ENCODE measurements around the gene TIMP2.

Gene TIMP2

GRCh38 chr17:78815696-78816095 is 109.5 kb downstream of the TIMP2 start:
- DNase-seq (ENCODE audit: low spot score) = no peak

GRCh38 chr17:78812855-78813254 is 112.3 kb downstream of the TIMP2 start:
- DNase-seq (ENCODE audit: low spot score) = no peak

DNA sequence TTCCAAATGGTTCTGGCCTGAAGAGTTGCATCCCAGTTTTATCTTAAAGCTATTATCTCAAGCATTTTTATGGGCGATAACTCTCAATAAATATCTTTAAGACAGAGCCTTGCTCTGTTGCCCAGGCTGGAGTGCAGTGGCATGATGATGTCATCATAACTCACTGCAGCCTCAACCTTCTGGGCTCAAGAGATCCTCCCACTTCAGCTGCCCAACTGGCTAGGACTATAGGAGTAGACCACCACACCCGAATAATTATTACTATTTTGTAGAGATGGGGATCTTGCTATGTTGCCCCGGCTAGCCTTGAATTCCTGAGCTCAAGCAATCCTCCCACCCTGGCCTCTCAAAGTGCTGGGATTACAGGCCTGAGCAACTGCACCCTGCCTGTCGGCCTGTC is 117.0 kb downstream of the TIMP2 start:
- DNase-seq (ENCODE audit: low spot score) = no peak

GRCh38 chr17:78806451-78806850 is 118.7 kb downstream of the TIMP2 start:
- no peak for DNase-seq (ENCODE audit: low spot score)

- DNase-seq (ENCODE audit: low spot score) = peak; percentile 89
Observed at GRCh38 chr17:78805301-78805700, 119.9 kb downstream of the TIMP2 start.

- peak; percentile 69 for DNase-seq (ENCODE audit: low spot score)
Observed at GRCh38 chr17:78804777-78805176, 120.4 kb downstream of the TIMP2 start.

DNA sequence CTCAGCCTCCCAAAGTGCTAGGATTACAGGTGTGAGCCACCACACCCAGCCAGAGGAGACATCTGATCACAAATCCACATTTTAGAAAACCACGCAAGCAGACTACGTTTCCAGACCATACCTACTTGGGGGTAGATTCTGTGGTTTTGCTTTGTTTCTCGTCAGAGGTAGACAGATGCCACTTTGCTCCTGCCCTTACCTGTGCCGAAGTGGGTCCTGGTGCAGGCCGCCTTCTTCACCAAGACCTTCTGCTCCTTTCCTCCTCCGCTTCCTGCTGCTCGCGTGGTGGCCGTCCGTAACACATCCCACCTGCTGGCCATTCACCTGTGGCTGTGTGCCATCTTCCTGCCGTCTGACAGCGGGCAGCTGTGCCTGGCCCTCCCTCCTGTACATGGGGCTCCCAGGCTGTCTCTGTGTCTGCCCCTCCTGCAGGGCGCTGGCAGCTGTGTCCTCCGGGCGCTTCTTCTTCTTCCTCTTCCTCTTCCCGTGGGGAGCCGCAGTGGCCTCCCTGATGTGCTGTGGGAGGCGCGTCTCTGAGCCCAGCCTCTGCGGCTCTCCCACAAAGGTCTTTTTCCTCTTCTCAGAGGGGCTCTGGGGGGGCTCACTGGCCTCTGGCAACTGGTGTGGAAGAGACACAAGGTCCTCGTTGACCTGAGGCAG is 121.9 kb downstream of the TIMP2 start:
- DNase-seq (ENCODE audit: low spot score) = no peak

Measured in activated CD4-positive, alpha-beta T cell treated with anti-CD3 and anti-CD28 coated beads, Interleukin-2, Interleukin-4, amounts not matched to agents 100 ng/mL and 50 ng/mL, durations not matched to agents 16 hours and 8 hours (primary cell).